Measurements from ENCODE around the gene POLR1E.
"Not testable (repeated sequence)": the region's sequence is repeated elsewhere in the genome, so short reads cannot be mapped to it uniquely, and the experiment has no call there.

GRCh38 chr9:37510053-37510452 lies 24.3 kb downstream of the POLR1E start:
- TF ChIP-seq, protein P1, sequence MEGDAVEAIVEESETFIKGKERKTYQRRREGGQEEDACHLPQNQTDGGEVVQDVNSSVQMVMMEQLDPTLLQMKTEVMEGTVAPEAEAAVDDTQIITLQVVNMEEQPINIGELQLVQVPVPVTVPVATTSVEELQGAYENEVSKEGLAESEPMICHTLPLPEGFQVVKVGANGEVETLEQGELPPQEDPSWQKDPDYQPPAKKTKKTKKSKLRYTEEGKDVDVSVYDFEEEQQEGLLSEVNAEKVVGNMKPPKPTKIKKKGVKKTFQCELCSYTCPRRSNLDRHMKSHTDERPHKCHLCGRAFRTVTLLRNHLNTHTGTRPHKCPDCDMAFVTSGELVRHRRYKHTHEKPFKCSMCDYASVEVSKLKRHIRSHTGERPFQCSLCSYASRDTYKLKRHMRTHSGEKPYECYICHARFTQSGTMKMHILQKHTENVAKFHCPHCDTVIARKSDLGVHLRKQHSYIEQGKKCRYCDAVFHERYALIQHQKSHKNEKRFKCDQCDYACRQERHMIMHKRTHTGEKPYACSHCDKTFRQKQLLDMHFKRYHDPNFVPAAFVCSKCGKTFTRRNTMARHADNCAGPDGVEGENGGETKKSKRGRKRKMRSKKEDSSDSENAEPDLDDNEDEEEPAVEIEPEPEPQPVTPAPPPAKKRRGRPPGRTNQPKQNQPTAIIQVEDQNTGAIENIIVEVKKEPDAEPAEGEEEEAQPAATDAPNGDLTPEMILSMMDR (IDR thresholded peaks at IDR 0.05), result not testable (repeated sequence)
- TF ChIP-seq POLR2A (IDR thresholded peaks at IDR 0.05), result not testable (repeated sequence)

Data from Peyer's patch (tissue), 4 donors.